HG03432 (cell line): ENCODE measurements around the gene DAZL.
A peak's percentile ranks its signal among the peaks of the same experiment; 100 is the strongest.
"Not testable (repeated sequence)": the region's sequence is repeated elsewhere in the genome, so short reads cannot be mapped to it uniquely, and the experiment has no call there.

ENCODE experiments used
- ATAC-seq: cut with Tn5 transposase; IDR thresholded peaks from one replicate; pipeline ENCODE4 v1.9.1; 2021; ENCODE audit warnings: mild to moderate bottlenecking, moderate library complexity; ENCODE audit not compliant: unreplicated experiment

DAZL gene

DNA sequence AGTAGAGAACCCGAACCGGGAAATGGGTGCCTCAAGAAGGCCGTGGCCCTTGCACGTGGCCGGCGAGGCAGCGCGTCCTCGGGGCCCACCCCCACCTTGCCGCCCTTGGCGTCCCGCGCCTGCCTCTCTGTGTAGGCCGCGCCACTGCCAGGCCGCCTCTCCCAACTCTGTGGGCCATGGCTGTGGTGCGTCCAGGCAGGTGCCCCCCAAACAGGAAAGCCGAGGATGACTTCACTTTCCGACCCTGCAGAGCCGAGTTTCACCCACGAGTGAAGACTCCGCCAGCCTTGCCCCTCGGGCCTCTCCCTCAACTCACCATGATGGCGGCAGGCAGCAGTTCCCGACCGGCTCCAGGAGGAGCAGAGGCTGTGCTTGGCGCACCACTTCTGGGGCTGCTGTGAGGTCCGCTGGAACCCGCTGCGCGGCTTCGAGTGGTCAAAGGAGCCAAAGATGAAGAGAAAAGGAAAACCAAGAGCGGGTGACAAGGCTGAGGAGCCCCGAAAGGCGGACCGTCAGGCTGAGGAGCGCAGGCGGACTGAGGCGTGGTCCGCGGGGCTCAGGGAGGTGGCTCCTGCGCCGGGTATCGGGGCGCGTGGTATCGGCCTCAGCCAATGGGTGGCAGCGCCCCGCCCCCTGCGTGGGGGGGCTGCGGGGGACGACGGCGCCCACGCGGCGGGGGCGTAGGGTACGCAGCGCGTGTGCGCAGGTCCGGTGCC lies at the start of gene DAZL:
Gene DAZL (minus strand): TSS at position 537 of the 716 bp plus-strand sequence. CDS start 218 bp downstream, at position 319.
- no peak for ATAC-seq

- ATAC-seq, result no peak
Measured at GRCh38 chr3:16654976-16655375, 49.8 kb upstream of the DAZL start.

DNA sequence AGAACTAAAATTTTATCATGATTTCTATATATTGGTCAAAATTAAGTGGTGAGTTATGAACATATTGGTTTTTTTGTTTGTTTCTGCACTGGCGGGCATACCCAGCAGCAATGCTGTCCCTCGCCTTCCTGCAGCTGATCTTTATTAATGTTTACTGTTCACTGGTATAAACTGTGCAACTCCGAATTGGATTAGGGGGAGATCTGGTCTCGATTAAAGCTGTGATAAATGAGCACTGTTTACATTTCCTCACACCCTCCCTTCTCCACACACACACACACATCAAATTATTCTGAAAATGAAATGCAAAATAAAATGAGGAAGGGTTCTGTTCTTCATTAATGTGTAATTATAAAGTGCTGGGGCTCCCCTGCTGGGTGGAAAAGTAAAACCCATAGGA lies 48.5 kb upstream of the DAZL start:
- ATAC-seq, result no peak

DNA sequence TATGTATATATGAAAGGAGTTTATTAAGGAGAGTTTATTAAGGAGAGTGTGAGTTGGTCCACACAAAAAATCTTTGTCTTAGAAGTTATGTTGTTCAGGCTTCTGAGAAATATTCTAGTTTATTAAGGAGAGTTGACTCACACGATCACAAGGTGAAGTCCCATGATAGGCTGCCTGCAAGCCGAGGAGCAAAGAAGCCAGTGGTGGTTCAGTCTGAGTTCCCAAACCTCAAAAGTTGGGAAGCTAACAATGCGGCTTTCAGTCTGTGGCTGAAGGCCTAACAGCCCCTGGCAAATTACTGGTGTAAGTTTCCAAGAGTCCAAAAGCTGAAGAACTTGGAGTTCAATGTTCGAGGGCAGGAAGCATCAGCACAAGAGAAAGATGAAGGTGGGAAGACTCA lies 42.4 kb upstream of the DAZL start:
- no peak for ATAC-seq

DNA sequence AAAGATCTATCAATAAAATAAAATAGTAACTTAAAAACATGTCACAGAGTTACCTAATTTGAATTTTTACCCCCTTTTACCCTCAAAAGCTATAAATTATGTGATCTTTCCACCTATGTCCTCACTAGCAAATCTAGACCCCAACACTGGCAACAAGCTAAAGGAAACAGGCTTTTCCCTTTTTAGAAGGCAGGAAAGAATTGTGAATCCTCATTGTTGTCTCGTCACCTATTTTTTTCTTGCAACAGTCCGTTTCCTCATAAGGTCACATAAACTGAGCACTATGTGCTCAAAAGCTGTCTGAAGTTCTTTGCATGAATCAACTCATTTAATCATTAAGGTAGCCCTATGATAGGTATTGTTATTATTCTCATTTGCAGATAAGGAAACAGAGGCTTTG lies 34.6 kb upstream of the DAZL start:
- no peak for ATAC-seq

DNA sequence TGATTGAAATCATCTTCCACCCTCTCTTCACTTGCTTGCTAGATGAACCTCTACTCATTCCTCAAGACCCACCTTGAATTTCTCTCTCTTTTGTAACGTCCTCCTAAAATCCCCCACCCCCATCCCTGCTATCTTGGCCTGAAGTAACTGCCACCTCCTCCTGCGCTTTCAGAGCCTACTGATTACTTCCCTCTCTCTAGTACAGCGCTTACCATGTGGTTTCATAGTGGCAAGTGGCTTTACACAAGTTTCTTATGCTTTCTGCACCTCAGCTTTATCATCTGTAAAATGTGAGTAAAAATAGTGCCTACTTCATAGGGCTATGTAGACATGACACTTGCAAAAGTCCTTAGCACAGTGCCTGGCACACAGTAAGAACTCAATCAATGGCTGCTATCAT lies 28.7 kb upstream of the DAZL start:
- ATAC-seq, result no peak

- ATAC-seq, result no peak
Measured at GRCh38 chr3:16632395-16632794, 27.2 kb upstream of the DAZL start.

DNA sequence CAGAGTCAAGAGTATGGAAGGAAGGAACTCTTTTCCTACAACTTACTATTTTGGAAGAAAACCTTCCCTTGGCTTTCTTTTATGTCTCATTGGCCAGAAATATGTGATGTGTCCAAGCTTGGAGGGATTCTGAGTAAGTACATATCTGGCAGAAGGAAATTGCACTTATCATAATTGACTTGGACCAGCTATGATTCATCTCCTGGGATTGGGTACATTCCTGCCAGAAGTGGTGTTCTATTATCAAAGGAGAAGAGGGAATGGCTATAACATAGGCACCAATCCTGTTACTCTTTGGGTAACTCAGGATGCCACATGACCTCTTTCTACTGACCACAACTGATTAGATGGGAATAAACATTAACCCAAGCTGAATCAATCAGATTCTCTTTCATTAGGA lies 13.5 kb upstream of the DAZL start:
- no peak for ATAC-seq

GRCh38 chr3:16617155-16617554 lies 11.9 kb upstream of the DAZL start:
- ATAC-seq, result not testable (repeated sequence)

- ATAC-seq, result no peak
Measured at GRCh38 chr3:16616083-16616482, 10.9 kb upstream of the DAZL start.

DNA sequence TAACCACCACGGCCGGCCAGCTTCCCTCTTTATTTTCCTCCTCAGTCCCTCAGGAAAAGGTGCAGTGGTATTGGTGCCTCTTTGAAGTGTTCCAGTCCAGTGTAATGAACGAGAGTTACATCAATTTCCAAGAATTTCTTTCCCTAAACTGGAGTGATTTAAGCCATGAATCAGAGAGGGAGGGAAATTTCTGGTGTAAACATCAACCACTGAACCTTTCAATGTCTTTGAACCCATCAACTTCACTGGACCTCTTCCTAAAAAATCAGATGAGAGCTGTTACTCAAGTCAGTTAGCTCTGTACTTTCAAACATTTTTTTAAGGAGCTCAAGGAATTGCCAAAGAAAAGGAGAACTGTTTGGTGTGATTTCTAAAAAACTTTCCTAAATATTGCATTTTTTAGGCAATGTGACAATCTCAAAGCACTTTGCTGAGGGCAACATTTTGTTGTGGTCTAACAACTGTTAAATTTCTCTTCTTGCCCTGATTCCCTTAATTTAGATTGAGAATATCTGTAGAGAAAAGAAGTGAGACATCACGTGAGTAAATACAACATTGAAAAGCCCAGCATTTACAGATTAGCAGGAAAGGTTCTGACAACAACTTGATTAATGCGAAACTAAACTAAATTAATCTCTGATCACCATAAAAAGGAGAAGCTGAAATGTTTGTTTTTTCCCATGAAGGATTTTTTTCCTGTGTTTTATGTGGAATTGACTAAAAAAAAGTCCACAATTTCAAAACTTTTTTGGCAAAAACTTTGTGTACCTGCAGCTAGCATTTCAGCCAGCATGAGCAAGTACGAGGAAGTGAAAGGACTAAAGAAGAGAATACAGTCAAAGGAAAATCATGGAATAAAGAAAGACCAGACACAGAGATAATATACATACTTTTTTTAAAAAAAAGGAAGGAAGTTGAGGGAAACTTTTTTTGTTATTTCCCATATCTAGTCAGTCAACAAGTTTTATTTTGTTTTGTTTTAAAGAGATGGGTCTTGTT lies 9.1 kb upstream of the DAZL start:
- ATAC-seq, result no peak

DNA sequence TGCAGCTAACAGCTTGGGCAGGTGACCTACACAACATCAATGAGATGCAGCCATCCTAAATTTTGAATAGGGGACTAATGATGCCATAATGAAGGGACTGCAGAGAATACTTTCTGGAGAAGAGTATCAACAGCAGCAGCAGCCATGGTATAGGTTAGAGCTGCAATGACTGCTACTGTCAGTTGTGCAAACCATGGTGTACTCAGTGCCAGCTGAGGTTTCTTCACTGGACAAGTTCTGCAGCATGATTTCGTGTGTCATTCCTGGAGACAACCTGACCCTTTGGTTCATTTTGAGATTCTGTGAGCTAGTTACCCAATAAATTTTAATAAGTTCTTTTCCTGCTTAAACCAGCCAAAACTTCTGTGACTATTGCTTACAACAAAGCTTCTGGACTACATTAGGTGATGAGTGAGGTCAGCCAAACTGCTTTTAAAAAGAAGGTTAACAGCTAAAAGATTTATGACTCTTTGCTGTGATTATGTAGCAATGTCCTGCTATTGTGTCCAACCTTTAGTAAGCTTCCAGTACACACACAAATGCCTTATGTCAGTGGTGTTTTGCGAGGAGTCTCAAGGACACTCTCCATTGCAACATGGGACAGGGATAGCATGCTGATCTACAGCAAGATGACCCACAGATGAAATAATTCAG lies 4.8 kb upstream of the DAZL start:
- no peak for ATAC-seq

GRCh38 chr3:16608816-16609215 lies 3.6 kb upstream of the DAZL start:
- no peak for ATAC-seq

GRCh38 chr3:16607718-16608117 lies 2.5 kb upstream of the DAZL start:
- ATAC-seq, result no peak

DNA sequence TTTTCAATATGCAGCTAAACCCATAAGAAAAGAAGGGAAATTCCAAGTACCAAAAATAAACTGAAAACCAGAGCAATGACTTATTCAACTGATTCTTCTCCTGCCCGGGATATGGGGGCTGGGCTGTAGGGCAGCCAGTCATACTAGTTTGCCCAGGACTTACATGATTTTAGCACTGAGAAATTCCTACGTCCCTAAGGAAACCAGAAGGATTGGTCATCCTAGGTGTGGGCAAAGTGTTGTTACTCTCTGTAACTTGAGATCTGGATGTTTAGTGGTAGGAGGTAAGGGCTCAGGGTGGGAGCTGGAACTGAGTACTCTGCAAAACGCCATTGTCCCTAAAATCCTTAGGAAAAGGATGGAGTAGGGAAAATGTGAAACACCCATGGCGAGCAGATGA lies 1.2 kb upstream of the DAZL start:
- ATAC-seq, result no peak

GRCh38 chr3:16605966-16606365 lies 743 bp upstream of the DAZL start:
- no peak for ATAC-seq

GRCh38 chr3:16604433-16604832 lies 790 bp downstream of the DAZL start:
- no peak for ATAC-seq

- ATAC-seq, result no peak
Measured at GRCh38 chr3:16601537-16602005, 3.7 kb downstream of the DAZL start.

GRCh38 chr3:16600780-16601536 lies 4.3 kb downstream of the DAZL start:
- ATAC-seq, result peak; percentile 57

DNA sequence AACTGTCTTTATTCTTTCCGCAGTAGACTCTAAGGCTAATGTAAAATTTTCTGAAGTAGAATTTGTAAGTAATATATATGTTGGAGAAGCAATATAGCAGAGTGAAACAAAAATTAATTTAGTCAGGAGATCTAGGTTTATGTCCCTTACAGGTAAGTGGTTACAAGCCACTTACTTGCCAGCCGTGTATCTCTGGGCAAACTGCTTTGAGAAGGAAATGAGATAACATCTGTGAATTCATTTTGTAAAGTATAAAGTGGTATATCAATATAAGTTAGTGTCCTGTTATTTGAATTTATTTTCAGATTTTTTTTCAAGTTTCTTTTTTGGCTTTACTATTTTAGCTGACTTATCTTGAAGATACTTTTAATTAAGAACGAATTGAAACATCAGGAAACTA lies 5.5 kb downstream of the DAZL start:
- no peak for ATAC-seq
